SH-SY5Y (cell line): ENCODE results near the gene MED13.

Experiments
- GATA2 ChIP-seq: IDR thresholded peaks from 2 replicates; pipeline ENCODE4 v1.6.1; 2011; ENCODE audit warnings: mild to moderate bottlenecking, low read depth, low read length
- GATA3 ChIP-seq: IDR thresholded peaks from 2 replicates; pipeline ENCODE4 v1.6.1; 2011; ENCODE audit warnings: low read depth, mild to moderate bottlenecking, low read length, moderate library complexity

DNA sequence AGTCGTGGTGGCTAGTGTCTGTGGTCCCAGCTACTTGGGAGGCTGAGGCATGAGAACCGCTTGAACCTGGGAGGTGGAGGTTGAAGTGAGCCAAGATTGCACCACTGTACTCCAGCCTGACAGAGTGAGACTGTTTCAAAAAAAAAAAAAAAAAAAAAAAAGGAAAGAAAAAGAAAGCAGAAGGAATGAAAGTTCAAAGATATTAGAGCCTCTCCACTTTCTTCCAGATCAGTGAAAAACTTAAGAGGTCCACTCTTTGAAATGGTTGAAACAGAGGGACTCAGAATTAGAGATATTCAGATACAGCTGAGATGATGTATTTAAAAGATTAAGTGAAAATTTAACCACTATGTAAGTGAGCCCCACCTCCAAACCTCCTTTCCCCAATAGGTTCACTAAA is 16.8 kb downstream of the MED13 start:
- TF ChIP-seq GATA2 (no peak), GATA3 (no peak)
